ENCODE results near the gene CGGBP1.

The CGGBP1 gene, protein sequence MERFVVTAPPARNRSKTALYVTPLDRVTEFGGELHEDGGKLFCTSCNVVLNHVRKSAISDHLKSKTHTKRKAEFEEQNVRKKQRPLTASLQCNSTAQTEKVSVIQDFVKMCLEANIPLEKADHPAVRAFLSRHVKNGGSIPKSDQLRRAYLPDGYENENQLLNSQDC

DNA sequence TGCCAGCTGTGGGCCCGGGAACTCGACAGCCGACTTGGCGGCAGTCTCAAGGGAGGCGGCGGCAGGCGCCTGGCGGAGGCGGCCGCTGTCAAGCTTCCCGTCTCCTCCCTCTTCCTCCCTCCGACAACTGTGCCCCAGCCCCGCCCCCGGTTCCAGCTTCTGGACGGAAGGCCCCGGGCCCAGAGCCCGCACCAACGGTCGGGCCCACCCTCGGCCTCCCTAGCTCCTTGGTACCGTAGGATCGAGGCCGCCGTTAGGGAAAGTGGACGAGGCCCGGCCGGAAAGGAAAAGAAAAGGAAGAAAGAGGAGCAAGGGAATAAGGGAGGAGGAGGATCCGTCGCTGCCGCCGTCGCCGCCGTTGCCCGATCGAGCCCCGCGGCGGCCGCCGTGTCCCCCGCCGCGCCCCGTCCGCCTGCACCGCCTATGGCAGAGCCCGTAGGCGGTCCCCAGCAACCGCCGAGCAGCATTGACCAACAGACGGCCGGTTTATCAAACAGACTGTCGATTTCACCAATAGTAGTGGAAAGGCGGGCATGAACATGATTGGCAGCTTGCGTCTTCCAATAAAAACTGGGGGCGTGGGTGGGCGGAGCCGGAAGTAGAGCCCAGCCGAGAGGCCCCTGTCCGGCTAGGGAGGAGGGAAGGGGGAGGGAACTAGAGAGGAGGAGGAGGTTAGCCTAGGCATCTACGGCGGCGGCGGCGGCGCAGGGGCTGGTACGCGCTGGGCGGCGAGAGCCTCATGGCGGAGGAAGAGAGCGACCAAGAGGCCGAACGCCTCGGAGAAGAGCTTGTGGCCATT lies at the start of gene CGGBP1, which contains the start of gene ZNF654:
TSS of gene CGGBP1 (minus strand) at position 425 of the 799 bp plus-strand sequence. CDS start 3,029 bp downstream, outside the sequence.
TSS of gene ZNF654 (plus strand) at position 675 of the 799 bp plus-strand sequence. CDS start at position 740, 65 bp downstream.
- TF ChIP-seq EZH2phosphoT487 (IDR thresholded peaks at IDR 0.05; ENCODE audit: borderline replicate concordance, low read length), result no peak
- TF ChIP-seq, protein P1, sequence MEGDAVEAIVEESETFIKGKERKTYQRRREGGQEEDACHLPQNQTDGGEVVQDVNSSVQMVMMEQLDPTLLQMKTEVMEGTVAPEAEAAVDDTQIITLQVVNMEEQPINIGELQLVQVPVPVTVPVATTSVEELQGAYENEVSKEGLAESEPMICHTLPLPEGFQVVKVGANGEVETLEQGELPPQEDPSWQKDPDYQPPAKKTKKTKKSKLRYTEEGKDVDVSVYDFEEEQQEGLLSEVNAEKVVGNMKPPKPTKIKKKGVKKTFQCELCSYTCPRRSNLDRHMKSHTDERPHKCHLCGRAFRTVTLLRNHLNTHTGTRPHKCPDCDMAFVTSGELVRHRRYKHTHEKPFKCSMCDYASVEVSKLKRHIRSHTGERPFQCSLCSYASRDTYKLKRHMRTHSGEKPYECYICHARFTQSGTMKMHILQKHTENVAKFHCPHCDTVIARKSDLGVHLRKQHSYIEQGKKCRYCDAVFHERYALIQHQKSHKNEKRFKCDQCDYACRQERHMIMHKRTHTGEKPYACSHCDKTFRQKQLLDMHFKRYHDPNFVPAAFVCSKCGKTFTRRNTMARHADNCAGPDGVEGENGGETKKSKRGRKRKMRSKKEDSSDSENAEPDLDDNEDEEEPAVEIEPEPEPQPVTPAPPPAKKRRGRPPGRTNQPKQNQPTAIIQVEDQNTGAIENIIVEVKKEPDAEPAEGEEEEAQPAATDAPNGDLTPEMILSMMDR (IDR thresholded peaks at IDR 0.05; ENCODE audit: low read depth, low read length, poor library complexity, severe bottlenecking), result no peak
- peaks cover 7% of the 10 kb centered on the region; the same call in 1 of the 2 replicates for H3F3A ChIP-seq (ENCODE audit: control insufficient read depth, insufficient read depth)
- H3K4me3 ChIP-seq (ENCODE audit: low read length), result peak within 1 kb of the TSS; percentile 86
- peaks cover 83% of the 10 kb centered on the region for H3K79me2 ChIP-seq (ENCODE audit: control insufficient read depth, low read length)
- peaks cover 34% of the 10 kb centered on the region for H3K4me1 ChIP-seq (ENCODE audit: control insufficient read depth, low read length)
- H3K9me3 ChIP-seq (ENCODE audit: control insufficient read depth, insufficient read depth, low read length), result no peaks in the 10 kb centered on the region
- peaks cover 54% of the 10 kb centered on the region for H3K36me3 ChIP-seq (ENCODE audit: control insufficient read depth, low read length)
- peaks cover 12% of the 10 kb centered on the region for H4K20me1 ChIP-seq (ENCODE audit: control insufficient read depth, insufficient read depth, low read depth, low read length)
- no peaks in the 10 kb centered on the region for H3K27me3 ChIP-seq (ENCODE audit: control insufficient read depth, low read length)
- no peaks in the 10 kb centered on the region for H3K9me2 ChIP-seq (replicated peaks; ENCODE audit: control insufficient read depth, low read length)
- H3K4me2 ChIP-seq (ENCODE audit: low read length), result peak within 1 kb of the TSS; percentile 92
- H3K27ac ChIP-seq (ENCODE audit: low read depth, low read length), result peak within 1 kb of the TSS; percentile 67

DNA sequence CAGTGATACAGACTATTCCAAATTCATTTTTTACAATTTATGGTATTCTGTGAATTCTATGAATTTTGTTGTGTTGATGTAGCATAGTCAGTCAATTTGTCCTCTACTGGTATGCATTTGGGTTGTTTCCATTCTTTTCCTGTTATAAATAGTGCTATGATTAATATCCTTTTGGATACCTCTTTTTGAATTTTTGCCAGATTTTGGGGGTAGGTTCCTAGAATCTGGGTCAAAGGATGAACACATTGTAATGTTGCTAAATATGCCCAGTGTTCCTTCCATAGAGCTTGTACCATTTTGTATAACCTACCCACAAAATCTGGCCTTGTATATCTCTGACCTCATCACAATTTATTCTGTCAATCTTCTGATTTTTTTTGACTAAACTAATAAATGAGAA lies 46.5 kb upstream of the CGGBP1 start:
- no peak for TF ChIP-seq EZH2phosphoT487 (IDR thresholded peaks at IDR 0.05; ENCODE audit: borderline replicate concordance, low read length)
- TF ChIP-seq, protein P1 (IDR thresholded peaks at IDR 0.05; ENCODE audit: low read depth, low read length, poor library complexity, severe bottlenecking), result no peak
- 0 out of 2 replicates have a peak, but pooled peaks cover 3% of the 10 kb centered on the region for H3K79me2 ChIP-seq (ENCODE audit: control insufficient read depth, low read length)
- H3K4me3 ChIP-seq (ENCODE audit: low read length), result no peak overlapping the region
- H3K9me3 ChIP-seq (ENCODE audit: control insufficient read depth, insufficient read depth, low read length), result no peaks in the 10 kb centered on the region
- H3K36me3 ChIP-seq (ENCODE audit: control insufficient read depth, low read length), result peaks cover 6% of the 10 kb centered on the region
- no peak overlapping the region for H3K4me2 ChIP-seq (ENCODE audit: low read length)
- H3K27me3 ChIP-seq (ENCODE audit: control insufficient read depth, low read length), result no peaks in the 10 kb centered on the region
- H3F3A ChIP-seq (ENCODE audit: control insufficient read depth, insufficient read depth), result no peaks in the 10 kb centered on the region
- no peaks in the 10 kb centered on the region for H3K9me2 ChIP-seq (replicated peaks; ENCODE audit: control insufficient read depth, low read length)
- 0 out of 2 replicates have a peak, but pooled peaks cover 3% of the 10 kb centered on the region for H3K4me1 ChIP-seq (ENCODE audit: control insufficient read depth, low read length)
- H3K27ac ChIP-seq (ENCODE audit: low read depth, low read length), result no peak overlapping the region
- H4K20me1 ChIP-seq (ENCODE audit: control insufficient read depth, insufficient read depth, low read depth, low read length), result no peaks in the 10 kb centered on the region

DNA sequence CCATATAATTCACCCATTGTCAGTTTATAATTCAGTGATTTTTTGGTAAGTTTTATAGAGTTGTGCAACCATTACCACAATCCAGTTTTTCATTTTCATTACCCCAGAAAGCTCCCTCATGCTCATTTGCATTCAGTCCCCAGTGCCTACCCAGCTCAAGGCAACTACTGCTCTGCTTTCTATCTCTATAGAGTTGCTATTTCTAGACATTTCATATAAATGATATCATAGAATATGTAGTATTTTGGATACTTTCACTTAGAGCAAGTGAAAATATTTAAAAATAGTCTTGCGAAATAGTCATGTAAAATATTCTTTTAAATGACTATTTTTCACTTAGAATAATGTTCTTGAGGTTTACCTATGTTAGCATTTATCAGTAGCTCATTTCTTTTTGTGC lies 42.3 kb upstream of the CGGBP1 start:
- H3K36me3 ChIP-seq (ENCODE audit: control insufficient read depth, low read length), result peaks cover 20% of the 10 kb centered on the region
- peaks cover 7% of the 10 kb centered on the region; the same call in 1 of the 2 replicates for H3K79me2 ChIP-seq (ENCODE audit: control insufficient read depth, low read length)
- no peak overlapping the region for H3K4me3 ChIP-seq (ENCODE audit: low read length)
- no peaks in the 10 kb centered on the region for H4K20me1 ChIP-seq (ENCODE audit: control insufficient read depth, insufficient read depth, low read depth, low read length)
- H3K27me3 ChIP-seq (ENCODE audit: control insufficient read depth, low read length), result no peaks in the 10 kb centered on the region
- 0 out of 2 replicates have a peak, but pooled peaks cover 3% of the 10 kb centered on the region for H3K4me1 ChIP-seq (ENCODE audit: control insufficient read depth, low read length)
- no peak overlapping the region for H3K4me2 ChIP-seq (ENCODE audit: low read length)
- H3F3A ChIP-seq (ENCODE audit: control insufficient read depth, insufficient read depth), result no peaks in the 10 kb centered on the region
- H3K9me3 ChIP-seq (ENCODE audit: control insufficient read depth, insufficient read depth, low read length), result no peaks in the 10 kb centered on the region
- TF ChIP-seq, protein P1 (IDR thresholded peaks at IDR 0.05; ENCODE audit: low read depth, low read length, poor library complexity, severe bottlenecking), result no peak
- no peak for TF ChIP-seq EZH2phosphoT487 (IDR thresholded peaks at IDR 0.05; ENCODE audit: borderline replicate concordance, low read length)
- no peak overlapping the region for H3K27ac ChIP-seq (ENCODE audit: low read depth, low read length)
- H3K9me2 ChIP-seq (replicated peaks; ENCODE audit: control insufficient read depth, low read length), result no peaks in the 10 kb centered on the region
